HG03432 (cell line): Measurements from ENCODE around the gene CFAP77.

Experiments used
- ATAC-seq: cut with Tn5 transposase; IDR thresholded peaks from one replicate; pipeline ENCODE4 v1.9.1; 2021; ENCODE audit warnings: mild to moderate bottlenecking, moderate library complexity; ENCODE audit not compliant: unreplicated experiment

The CFAP77 gene

DNA sequence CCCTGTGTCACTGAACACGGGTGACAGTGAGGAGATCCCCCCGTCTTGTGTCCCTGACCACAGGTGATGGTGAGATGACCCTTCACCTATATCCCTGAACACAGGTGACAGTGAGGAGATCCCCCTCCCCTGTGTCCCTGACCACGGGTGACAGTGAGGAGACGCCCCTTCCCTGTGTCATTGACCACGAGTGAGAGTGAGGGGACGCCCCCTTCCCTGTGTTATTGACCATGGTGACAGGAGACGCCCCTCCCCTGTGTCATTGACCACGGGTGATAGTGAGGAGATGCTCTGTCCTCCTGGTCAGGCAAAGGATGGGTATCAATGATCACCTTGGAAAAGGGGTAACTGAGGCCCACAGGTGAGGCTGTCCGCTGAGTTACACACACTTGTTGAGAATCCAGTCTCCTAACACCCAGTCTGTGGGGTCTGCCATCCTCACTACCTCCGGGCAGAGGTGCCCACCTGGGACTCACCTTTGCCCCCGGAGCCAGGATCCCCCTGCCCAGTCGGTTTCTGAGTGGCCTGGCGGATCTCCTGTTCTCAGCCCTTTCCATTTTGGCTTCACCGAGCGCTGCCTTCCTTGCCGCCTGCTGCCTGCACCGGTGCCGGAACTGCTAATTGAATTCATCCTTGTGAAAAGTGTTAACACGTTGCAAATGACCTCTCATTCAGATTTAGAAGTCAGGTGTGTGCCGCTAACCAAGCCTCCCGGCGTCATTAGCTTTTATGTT is 104.2 kb downstream of the CFAP77 start:
- ATAC-seq, result no peak

- ATAC-seq, result no peak
Measured at GRCh38 chr9:132514821-132515220, 104.8 kb downstream of the CFAP77 start.

DNA sequence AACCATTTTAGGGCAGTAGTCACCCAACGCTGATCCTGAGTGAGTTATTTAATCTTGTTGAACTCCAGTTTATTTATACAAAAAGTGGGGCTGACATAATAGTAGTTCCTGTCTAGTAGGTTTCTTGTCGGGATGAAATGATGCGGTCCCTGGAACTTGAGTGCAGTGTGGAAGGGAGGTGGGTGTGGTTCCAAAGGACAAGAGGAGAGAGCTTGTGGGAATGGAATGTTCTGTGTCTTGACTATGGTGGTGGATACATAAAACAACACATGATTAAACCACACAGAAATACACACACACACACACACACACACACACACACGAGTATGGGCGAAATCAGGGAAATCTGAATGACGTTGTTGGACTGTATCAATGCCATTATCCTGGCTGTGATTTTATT is 106.3 kb downstream of the CFAP77 start:
- no peak for ATAC-seq

DNA sequence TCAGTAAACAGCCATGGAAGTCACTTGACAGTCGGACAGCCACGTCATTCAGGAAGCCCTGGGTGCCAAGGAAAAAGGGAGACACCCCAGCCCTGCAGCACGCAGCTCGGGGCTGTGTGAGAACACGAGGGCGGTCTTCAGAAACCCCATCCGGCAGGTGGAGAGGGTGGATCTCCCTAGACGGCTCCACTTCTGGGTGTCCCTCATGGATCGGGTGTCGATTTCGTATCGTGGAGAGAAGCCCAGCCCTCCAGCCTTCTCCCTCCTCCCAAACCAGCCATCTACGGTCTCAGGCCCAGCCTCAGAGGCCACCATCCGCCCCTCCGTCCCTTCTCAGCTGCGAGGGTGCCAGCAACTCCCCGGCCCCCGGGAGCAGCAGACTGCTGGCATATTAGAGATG is 106.9 kb downstream of the CFAP77 start:
- no peak for ATAC-seq

GRCh38 chr9:132517815-132518550 is 108.0 kb downstream of the CFAP77 start:
- no peak for ATAC-seq

GRCh38 chr9:132518626-132519025 is 108.6 kb downstream of the CFAP77 start:
- no peak for ATAC-seq

DNA sequence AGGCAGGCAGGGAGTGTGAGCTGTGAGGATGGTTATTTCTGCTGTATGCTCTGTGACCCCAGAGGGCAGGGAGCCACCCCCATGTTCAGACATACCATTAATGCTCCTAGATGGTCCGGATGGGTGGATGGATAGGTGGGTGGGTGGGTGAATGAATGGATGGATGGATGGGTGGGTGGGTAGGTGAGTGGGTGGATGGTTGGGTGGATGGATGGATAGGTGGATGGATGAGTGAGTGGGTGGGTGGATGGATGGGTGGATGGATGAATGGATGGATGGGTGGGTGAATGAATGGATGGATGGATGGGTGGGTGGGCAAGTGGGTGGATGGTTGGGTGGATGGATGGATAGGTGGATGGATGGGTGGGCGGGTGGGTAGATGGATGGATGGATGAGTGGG is 109.0 kb downstream of the CFAP77 start:
- no peak for ATAC-seq

GRCh38 chr9:132520612-132521011 is 110.6 kb downstream of the CFAP77 start:
- no peak for ATAC-seq

- no peak for ATAC-seq
Measured at GRCh38 chr9:132525308-132526023, 115.5 kb downstream of the CFAP77 start.

- ATAC-seq, result no peak
Measured at GRCh38 chr9:132531195-132531594, 121.2 kb downstream of the CFAP77 start.

GRCh38 chr9:132531710-132532570 is 121.9 kb downstream of the CFAP77 start:
- no peak for ATAC-seq

DNA sequence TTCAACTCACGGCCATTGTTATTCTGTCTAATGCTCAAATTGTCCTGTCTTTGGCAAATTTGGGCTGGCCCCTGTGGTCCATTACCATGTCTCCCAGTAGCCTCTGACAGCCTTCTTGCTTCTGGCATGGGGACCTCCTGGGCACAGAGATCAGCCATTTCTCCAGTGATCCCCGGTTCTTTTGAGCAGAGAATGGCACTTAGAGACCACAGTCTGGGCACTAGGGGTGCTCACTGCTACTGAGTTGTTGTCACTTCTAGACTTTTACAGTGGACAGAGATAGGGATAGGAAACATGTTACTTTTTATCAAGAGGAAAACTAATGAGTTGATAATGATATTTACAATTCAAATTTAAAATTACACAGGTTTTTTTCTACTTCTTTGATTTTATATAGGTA is 124.8 kb downstream of the CFAP77 start:
- no peak for ATAC-seq

DNA sequence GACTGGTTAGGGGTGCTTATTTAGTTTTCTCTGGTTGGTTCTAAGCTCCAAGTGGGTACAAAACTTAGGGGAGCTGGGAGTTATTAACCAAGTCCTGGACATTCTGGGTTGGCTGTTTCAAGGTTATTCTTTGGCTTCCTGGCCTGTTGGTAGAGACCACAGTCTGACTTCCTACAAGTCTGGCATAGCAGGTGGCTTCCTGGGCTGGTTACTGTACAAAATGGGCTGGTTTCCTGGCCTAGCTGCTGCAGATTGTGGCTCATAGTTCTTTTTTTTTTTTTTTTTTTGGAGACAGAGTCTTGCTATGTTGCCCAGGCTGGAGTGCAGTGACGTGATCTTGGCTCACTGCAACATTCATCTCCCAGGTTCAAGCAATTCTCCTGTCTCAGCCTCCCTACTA is 126.1 kb downstream of the CFAP77 start:
- no peak for ATAC-seq

DNA sequence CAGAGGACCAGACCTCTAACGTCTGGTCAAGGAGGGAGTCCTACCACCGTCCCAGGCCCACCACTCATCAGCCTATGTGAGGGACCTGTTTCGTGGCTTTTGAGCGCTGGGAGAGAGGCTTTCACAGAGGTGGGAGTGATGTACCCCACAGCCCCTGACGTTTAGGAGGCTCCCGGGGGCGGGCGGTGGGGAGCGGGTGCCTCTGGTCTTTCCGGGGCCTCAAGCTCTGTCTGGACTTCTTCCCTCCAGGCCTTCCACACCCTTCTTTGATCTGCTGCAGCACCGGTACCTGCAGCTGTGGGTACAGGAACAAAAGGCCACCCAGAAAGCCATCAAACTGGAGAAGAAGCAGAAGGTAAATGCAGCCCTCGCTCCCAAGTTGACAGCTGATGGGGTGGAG is 127.3 kb downstream of the CFAP77 start:
- no peak for ATAC-seq

DNA sequence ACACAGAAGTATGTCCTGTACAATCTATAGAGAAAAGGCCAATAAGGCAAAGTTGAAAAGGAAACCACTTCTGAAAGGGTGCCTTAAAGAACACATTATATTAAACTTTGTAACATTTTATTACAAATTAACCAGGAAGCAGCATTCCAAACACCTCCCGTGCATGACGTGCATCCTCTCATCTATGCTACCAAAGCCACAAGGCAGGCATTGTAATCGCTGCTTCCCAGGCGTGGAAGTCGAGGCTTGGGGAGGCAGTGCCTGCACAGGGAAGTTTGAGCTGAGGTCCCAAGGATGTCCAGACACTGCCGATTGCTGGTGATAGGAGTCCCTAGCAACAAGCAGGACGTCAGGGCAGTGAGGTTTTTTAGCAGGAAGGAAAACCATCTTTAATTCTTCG is 128.1 kb downstream of the CFAP77 start:
- no peak for ATAC-seq

DNA sequence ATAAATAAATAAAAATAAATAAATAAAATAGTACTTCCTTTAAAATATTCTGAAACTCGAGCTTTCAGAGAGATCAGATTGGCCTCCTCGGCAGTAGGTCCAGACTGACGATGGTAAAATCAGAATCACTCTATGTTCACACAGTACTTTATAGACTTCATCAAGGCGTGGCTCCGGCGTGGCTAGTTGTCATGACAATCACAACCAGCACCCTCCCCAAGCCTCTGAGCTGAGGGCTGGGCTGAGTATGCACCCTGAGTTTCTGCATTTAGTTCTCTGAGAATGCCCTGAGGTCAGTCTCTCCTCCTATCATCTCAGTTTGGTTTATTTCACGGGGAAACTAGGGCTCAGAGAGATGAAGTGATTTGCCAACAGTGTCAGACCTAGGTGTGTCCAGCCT is 129.1 kb downstream of the CFAP77 start:
- no peak for ATAC-seq

- ATAC-seq, result no peak
Measured at GRCh38 chr9:132541051-132541450, 131.0 kb downstream of the CFAP77 start.

GRCh38 chr9:132541870-132542830 is 132.1 kb downstream of the CFAP77 start:
- ATAC-seq, result no peak

DNA sequence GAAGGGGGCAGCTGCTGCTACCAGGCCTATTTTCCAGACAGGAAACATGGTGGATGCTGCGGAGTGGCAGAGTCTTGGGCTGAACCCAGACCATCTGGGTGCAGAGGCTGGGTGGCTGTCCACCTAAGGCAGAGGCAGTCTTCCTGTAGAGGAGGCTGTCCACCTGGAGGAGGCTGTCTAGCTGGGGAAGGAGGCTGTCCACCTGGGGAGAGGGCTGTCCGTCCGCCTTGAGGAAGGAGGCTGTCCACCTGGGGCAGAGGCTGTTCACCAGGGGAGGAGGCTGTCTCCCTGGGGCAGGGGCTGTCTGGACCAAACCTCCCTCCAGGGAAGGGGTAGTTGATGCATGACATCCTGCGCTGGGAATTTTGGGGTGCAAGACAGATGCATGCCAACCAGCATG is 133.2 kb downstream of the CFAP77 start:
- ATAC-seq, result no peak

GRCh38 chr9:132543960-132544359 is 133.9 kb downstream of the CFAP77 start:
- ATAC-seq, result no peak
